Measurements from ENCODE around the gene GLP2R.

- TF ChIP-seq, protein P1, sequence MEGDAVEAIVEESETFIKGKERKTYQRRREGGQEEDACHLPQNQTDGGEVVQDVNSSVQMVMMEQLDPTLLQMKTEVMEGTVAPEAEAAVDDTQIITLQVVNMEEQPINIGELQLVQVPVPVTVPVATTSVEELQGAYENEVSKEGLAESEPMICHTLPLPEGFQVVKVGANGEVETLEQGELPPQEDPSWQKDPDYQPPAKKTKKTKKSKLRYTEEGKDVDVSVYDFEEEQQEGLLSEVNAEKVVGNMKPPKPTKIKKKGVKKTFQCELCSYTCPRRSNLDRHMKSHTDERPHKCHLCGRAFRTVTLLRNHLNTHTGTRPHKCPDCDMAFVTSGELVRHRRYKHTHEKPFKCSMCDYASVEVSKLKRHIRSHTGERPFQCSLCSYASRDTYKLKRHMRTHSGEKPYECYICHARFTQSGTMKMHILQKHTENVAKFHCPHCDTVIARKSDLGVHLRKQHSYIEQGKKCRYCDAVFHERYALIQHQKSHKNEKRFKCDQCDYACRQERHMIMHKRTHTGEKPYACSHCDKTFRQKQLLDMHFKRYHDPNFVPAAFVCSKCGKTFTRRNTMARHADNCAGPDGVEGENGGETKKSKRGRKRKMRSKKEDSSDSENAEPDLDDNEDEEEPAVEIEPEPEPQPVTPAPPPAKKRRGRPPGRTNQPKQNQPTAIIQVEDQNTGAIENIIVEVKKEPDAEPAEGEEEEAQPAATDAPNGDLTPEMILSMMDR (IDR thresholded peaks at IDR 0.05; ENCODE audit: poor library complexity, severe bottlenecking) = no peak
- no peak for TF ChIP-seq RAD21 (conservative IDR thresholded peaks at IDR 0.05)
- TF ChIP-seq POLR2AphosphoS5 (IDR thresholded peaks at IDR 0.05) = no peak
- TF ChIP-seq EZH2 (IDR thresholded peaks at IDR 0.05; ENCODE audit: borderline replicate concordance, insufficient read depth, low read length, poor library complexity, severe bottlenecking) = no peak
- no peak for TF ChIP-seq REST (IDR thresholded peaks at IDR 0.05; ENCODE audit: borderline replicate concordance)
These were observed 47.1 kb downstream of the GLP2R start for GRCh38 chr17:9872852-9873251.
